Fibroblast of mammary gland (primary cell): Measurements from ENCODE around the gene THAP11.

ENCODE experiments used
- DNase-seq: peaks from one replicate; pipeline ENCODE4 v3.0.0-alpha.2; 2010; ENCODE audit warnings: low read depth
- H3K4me3 ChIP-seq: 2 replicates; pipeline ENCODE4 v1.5.1; 2011; ENCODE audit warnings: low read depth, mild to moderate bottlenecking, low read length, moderate library complexity; ENCODE audit not compliant: control insufficient read depth
- CTCF ChIP-seq: conservative IDR thresholded peaks from 2 replicates; pipeline ENCODE4 v1.5.1; 2011; ENCODE audit warnings: low read depth, low read length, inconsistent platforms; ENCODE audit not compliant: control insufficient read depth, insufficient read depth

The THAP11 gene

GRCh38 chr16:67804853-67805542, 37.1 kb upstream of the THAP11 start:
- peak overlapping the region; percentile 94 for H3K4me3 ChIP-seq
- DNase-seq: no peak
- no peak for TF ChIP-seq CTCF

- no peak for DNase-seq
- peak overlapping the region; percentile 94 for H3K4me3 ChIP-seq
- no peak for TF ChIP-seq CTCF
Measured at GRCh38 chr16:67805718-67806427, 36.2 kb upstream of the THAP11 start.

- TF ChIP-seq CTCF: no peak
- peak; percentile 99 for DNase-seq
Measured at GRCh38 chr16:67806428-67807147, 35.5 kb upstream of the THAP11 start, which contains the start of the genes RANBP10 and TSNAXIP1. Gene RANBP10, minus strand, starts transcription at chr16:67806560. Its CDS starts 24 bp downstream, at chr16:67806536. Gene TSNAXIP1, plus strand, starts transcription at chr16:67806889. Its CDS starts 261 bp downstream, at chr16:67807150.

GRCh38 chr16:67807148-67807682, 34.9 kb upstream of the THAP11 start:
- peak overlapping the region; percentile 94 for H3K4me3 ChIP-seq
- no peak for DNase-seq
- TF ChIP-seq CTCF: no peak

More at GRCh38 chr16:67806428-67807147, 35.5 kb upstream of the THAP11 start, which contains the start of the genes RANBP10 and TSNAXIP1:
- H3K4me3 ChIP-seq: peak within 1 kb of the TSS; percentile 94

GRCh38 chr16:67811899-67812298, 30.2 kb upstream of the THAP11 start:
- TF ChIP-seq CTCF: no peak
- no peak for DNase-seq

GRCh38 chr16:67814567-67814966, 27.6 kb upstream of the THAP11 start:
- TF ChIP-seq CTCF: no peak
- no peak for DNase-seq
- H3K4me3 ChIP-seq: no peak overlapping the region

More at GRCh38 chr16:67811899-67812298, 30.2 kb upstream of the THAP11 start:
- no peak overlapping the region for H3K4me3 ChIP-seq
